ENCODE results near the gene ZNF225.
A peak's percentile ranks its signal among the peaks of the same experiment; 100 is the strongest.
"Not testable (repeated sequence)": the region's sequence is repeated elsewhere in the genome, so short reads cannot be mapped to it uniquely, and the experiment has no call there.

ZNF225 gene

DNA sequence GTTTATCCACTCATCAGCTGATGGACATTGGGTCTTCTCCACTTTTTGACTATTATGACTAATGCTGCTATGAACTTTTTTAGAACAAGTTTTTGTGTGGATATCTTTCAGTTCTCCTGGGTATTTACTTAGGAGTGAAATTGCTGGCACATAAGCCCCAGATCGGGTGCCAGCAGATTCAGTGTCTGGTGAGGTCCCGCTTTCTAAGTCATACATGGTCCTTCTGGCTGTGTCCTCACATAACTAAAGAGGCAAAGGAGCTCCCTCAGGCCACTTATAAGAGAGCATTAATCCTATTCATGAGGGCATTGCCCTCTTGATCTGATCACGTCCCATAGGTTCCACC lies 51.1 kb downstream of the ZNF225 start:
- no peak for DNase-seq (ENCODE audit: extremely low read depth, low read depth)
- TF ChIP-seq, protein P1, sequence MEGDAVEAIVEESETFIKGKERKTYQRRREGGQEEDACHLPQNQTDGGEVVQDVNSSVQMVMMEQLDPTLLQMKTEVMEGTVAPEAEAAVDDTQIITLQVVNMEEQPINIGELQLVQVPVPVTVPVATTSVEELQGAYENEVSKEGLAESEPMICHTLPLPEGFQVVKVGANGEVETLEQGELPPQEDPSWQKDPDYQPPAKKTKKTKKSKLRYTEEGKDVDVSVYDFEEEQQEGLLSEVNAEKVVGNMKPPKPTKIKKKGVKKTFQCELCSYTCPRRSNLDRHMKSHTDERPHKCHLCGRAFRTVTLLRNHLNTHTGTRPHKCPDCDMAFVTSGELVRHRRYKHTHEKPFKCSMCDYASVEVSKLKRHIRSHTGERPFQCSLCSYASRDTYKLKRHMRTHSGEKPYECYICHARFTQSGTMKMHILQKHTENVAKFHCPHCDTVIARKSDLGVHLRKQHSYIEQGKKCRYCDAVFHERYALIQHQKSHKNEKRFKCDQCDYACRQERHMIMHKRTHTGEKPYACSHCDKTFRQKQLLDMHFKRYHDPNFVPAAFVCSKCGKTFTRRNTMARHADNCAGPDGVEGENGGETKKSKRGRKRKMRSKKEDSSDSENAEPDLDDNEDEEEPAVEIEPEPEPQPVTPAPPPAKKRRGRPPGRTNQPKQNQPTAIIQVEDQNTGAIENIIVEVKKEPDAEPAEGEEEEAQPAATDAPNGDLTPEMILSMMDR (IDR thresholded peaks at IDR 0.05; ENCODE audit: low read depth, low read length): no peak

DNA sequence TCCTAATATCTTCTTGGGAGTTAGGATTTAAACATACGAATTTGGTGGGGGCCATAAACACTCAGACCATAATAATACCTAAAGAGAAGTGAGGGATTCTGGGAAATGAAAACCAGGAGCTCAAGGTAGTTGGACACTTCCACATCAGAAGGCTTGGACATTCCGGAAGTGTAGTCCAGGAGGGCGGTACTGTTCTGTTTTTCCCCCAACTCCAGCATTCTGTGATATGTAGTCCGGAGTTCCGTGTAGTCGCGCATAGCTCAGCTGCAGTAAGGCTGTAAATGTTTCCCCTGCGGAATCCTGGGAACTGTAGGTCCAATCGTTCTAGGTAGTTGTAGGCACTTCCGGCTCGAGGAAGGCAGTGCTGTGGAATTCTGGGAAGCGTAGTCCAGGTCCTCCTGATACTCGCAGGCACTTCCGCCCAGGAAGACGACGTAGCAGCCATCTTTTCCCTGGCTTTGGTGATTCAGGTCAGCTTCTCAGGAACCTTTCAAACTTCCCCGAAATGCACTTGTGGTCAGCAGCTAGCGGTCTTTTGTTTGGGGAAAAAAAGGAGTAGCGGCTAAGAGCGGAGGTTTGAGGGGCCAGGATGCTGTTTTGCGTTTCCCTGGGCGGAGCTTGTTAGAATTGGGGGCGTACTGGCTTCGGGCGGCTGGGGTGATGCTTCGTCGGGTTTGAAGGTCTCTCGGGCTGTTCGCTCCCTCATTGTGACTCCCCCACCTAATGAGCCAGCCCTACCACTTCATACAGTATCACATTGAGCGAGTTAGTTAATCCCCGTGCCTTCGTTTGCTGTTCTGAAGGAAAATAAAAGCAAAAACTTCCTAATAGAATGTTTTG lies 51.7 kb downstream of the ZNF225 start, which contains the start of gene ZNF226:
Gene ZNF226, plus strand, starts transcription at position 428 of the 840 bp plus-strand sequence. CDS start 4,981 bp downstream, outside the sequence.
- peak; percentile 97 for DNase-seq (ENCODE audit: extremely low read depth, low read depth)
- TF ChIP-seq, protein P1 (IDR thresholded peaks at IDR 0.05; ENCODE audit: low read depth, low read length): no peak

DNA sequence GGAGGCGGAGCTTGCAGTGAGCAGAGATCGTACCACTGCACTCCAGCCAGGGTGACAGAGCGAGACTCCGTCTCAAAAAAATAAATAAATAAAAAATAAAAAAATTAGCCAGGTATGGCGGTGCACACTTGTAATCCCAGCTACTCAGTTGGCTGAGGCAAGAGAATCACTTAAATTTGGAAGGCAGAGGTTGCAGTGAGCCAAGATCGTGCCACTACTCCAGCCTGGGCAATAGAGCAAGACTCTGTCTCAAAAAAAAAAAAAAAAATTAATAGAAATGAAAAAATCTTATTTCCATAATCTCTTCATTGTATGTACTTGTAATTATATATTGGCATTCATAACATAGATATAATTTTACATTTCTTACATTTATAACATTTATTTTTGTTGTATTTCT lies 57.5 kb downstream of the ZNF225 start:
- not testable (repeated sequence) for DNase-seq (ENCODE audit: extremely low read depth, low read depth)

DNA sequence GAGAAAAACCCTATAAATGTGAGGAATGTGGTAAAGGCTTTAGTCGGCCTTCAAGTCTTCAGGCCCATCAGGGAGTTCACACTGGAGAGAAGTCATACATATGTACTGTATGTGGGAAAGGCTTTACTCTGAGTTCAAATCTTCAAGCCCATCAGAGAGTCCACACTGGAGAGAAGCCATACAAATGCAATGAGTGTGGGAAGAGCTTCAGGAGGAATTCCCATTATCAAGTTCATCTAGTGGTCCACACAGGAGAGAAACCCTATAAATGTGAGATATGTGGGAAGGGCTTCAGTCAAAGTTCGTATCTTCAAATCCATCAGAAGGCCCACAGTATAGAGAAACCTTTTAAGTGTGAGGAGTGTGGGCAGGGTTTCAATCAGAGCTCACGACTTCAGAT lies 63.4 kb downstream of the ZNF225 start:
- TF ChIP-seq, protein P1 (IDR thresholded peaks at IDR 0.05; ENCODE audit: low read depth, low read length): no peak
- DNase-seq (ENCODE audit: extremely low read depth, low read depth): no peak

DNA sequence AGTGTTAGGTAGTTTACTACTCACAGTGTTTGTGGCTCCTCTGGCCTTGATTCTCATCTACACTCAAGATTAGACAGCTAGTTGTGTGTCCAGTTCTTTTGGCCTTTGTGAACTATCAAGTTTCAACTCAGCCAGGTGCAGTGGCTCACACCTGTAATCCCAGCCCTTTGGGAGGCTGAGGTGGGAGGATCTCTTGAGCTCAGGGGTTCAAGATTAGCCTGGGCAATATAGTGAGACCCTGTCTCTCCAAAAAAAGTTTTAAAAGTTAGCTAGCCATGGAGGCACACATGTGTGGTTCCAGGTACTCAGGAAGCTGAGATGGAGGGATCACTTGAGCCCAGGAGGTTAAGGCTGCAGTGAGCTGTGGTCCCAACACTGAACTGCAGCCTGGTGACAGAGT lies 67.8 kb downstream of the ZNF225 start:
- TF ChIP-seq, protein P1 (IDR thresholded peaks at IDR 0.05; ENCODE audit: low read depth, low read length): no peak
- DNase-seq (ENCODE audit: extremely low read depth, low read depth): no peak

DNA sequence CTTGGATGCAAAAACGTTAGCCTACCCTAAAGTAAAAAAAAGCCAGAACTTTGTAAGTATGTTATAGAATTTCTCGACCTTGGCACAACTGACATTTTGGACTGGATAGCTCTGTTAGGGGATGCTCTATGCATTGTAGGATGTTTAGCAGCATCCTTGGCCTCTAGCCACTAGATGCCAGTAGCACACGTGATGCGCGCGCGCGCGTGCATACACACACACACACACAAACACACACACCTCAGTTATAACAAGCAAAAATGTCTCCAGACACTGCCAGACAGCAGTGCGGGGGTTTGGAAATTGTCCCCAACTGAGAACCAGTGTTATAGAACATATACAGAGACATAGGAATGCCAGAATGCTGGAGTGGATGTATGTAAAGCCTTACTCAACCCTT lies 68.9 kb downstream of the ZNF225 start:
- DNase-seq (ENCODE audit: extremely low read depth, low read depth): no peak

More for the DNA sequence above, 68.9 kb downstream of the ZNF225 start:
- TF ChIP-seq, protein P1 (IDR thresholded peaks at IDR 0.05; ENCODE audit: low read depth, low read length): no peak
